Osteocyte (in vitro differentiated cells): Measurements from ENCODE around the gene TBX6. TPM values are rescaled to one million over a fixed set of nuclear protein-coding genes. Genes with fewer than 3 reads are reported as not detected.

ENCODE experiments used
- DNase-seq: peaks from one replicate; pipeline ENCODE4 v3.0.0; 2021; ENCODE audit warnings: mixed read lengths; ENCODE audit not compliant: unreplicated experiment; ENCODE audit errors: extremely low spot score
- H3K27ac Mint-ChIP-seq: one replicate; pipeline ENCODE4 v1.8.0; 2021; ENCODE audit warnings: mild to moderate bottlenecking, mixed read lengths; ENCODE audit not compliant: unreplicated experiment
- H3K27me3 Mint-ChIP-seq: one replicate; pipeline ENCODE4 v1.8.0; 2021; ENCODE audit warnings: mixed read lengths; ENCODE audit not compliant: unreplicated experiment
- H3K36me3 Mint-ChIP-seq: one replicate; pipeline ENCODE4 v1.8.0; 2021; ENCODE audit warnings: mixed read lengths; ENCODE audit not compliant: unreplicated experiment
- H3K4me1 Mint-ChIP-seq: one replicate; pipeline ENCODE4 v1.8.0; 2021; ENCODE audit warnings: mixed read lengths; ENCODE audit not compliant: unreplicated experiment
- H3K4me3 Mint-ChIP-seq: one replicate; pipeline ENCODE4 v1.8.0; 2021; ENCODE audit warnings: mild to moderate bottlenecking, moderate library complexity, mixed read lengths; ENCODE audit not compliant: unreplicated experiment
- H3K9me3 Mint-ChIP-seq: one replicate; pipeline ENCODE4 v1.8.0; 2021; ENCODE audit warnings: mixed read lengths; ENCODE audit not compliant: unreplicated experiment
- long read RNA-seq: library from polyadenylated mRNA; unstranded; transcript quantifications from one replicate; pipeline ENCODE4 v2.0.0, GENCODE V29; 2021
- total RNA-seq: library from RNA; stranded (reverse); gene quantifications from 2 replicates; pipeline ENCODE4 v1.2.1, GENCODE V29; 2021
- TF ChIP-seq, protein P1 (sequence below): fragments of 200-600 bp; sonication (generic); IDR thresholded peaks from 2 replicates; pipeline ENCODE4 v1.5.0; 2021; ENCODE audit warnings: antibody characterized with exemption, mild to moderate bottlenecking, moderate library complexity

TBX6 gene, protein sequence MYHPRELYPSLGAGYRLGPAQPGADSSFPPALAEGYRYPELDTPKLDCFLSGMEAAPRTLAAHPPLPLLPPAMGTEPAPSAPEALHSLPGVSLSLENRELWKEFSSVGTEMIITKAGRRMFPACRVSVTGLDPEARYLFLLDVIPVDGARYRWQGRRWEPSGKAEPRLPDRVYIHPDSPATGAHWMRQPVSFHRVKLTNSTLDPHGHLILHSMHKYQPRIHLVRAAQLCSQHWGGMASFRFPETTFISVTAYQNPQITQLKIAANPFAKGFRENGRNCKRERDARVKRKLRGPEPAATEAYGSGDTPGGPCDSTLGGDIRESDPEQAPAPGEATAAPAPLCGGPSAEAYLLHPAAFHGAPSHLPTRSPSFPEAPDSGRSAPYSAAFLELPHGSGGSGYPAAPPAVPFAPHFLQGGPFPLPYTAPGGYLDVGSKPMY
- 0.63 and 0.75 TPM in 2 replicates for total RNA-seq
- long read RNA-seq, result 0 reads

DNA sequence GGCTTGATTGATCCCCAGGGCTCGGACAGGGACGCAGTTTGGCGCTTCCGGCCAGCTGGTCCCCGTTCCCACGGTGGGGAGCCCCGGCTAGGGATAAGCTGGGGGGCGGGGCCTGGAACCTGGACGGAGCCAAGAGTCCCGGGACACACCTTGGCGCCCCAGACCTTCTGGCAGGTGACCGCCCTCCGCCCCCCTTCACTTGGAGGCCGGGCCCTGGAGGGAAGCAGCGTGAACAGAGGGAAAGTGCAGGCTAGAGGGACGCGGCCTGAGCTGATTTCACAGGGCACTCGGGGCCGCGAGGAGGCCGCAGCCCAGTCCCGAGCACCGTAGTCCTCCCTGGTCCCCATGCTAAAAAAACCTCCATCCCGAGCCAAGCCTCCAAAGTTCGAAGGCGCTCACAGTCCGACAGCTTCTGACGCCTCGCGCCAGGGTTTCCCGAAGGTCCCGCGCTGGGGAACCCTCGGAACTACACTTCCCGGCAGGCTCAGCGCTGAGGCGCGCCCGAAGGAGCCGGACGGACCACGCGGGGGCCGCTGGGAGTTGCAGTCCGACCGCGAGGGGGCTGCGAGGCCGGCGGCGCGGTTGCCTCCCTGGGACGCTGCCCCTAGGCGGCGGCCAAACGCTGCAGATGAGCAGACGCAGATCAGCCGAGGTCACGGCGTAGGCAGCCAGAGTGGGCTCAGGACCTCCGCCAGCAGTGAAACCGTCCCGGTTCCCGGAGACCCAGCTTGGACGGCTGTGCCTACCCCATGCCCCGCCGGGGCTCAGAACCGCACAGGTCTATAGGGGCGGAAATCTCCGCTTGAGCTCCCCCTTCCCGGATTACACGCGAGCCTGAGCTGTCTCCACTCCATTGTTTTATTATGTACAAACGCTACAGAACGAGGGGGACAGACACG lies at the start of gene TBX6:
TSS of gene TBX6 (minus strand) at position 451 of the 899 bp plus-strand sequence. CDS start 731 bp downstream, outside the sequence.
- peak within 1 kb of the TSS; percentile 91 for H3K27ac Mint-ChIP-seq
- H3K4me3 Mint-ChIP-seq, result peak within 1 kb of the TSS; percentile 82
- no peaks in the 10 kb centered on the region for H3K27me3 Mint-ChIP-seq
- TF ChIP-seq, protein P1, sequence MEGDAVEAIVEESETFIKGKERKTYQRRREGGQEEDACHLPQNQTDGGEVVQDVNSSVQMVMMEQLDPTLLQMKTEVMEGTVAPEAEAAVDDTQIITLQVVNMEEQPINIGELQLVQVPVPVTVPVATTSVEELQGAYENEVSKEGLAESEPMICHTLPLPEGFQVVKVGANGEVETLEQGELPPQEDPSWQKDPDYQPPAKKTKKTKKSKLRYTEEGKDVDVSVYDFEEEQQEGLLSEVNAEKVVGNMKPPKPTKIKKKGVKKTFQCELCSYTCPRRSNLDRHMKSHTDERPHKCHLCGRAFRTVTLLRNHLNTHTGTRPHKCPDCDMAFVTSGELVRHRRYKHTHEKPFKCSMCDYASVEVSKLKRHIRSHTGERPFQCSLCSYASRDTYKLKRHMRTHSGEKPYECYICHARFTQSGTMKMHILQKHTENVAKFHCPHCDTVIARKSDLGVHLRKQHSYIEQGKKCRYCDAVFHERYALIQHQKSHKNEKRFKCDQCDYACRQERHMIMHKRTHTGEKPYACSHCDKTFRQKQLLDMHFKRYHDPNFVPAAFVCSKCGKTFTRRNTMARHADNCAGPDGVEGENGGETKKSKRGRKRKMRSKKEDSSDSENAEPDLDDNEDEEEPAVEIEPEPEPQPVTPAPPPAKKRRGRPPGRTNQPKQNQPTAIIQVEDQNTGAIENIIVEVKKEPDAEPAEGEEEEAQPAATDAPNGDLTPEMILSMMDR, result peak; percentile 70
- DNase-seq, result peak; percentile 97
- H3K9me3 Mint-ChIP-seq, result no peaks in the 10 kb centered on the region
- H3K36me3 Mint-ChIP-seq, result peaks cover 10% of the 10 kb centered on the region
- H3K4me1 Mint-ChIP-seq, result peaks cover 42% of the 10 kb centered on the region

- H3K27ac Mint-ChIP-seq, result no peak overlapping the region
- DNase-seq, result no peak
- TF ChIP-seq, protein P1, result no peak
- H3K36me3 Mint-ChIP-seq, result no peaks in the 10 kb centered on the region
- H3K4me3 Mint-ChIP-seq, result no peak overlapping the region
- H3K9me3 Mint-ChIP-seq, result no peaks in the 10 kb centered on the region
- no peaks in the 10 kb centered on the region for H3K4me1 Mint-ChIP-seq
- peaks cover 9% of the 10 kb centered on the region for H3K27me3 Mint-ChIP-seq
These were observed 48.1 kb upstream of the TBX6 start for GRCh38 chr16:30139583-30140481.

DNA sequence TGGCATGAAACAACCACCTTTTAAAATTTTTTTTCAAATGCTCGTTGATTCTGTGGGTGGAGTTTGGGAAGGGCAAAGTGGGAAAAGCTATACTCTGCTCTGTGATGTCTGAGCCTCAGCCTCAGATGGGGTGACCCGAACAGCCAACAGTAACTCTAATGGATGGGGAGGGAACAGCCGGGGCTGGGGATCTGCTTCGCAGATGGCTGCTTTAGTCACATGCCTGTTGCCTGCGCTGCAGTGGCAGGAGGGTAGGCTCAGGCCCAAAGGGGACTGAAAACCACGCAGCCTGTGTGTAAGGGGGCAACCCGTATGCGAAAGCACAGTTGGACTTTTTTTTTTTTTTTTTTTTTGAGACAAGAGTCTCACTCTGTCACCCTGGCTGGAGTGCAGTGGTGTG lies 46.2 kb upstream of the TBX6 start:
- Mint-ChIP-seq H3K27ac (no peak overlapping the region), H3K4me1 (no peaks in the 10 kb centered on the region), H3K36me3 (no peaks in the 10 kb centered on the region), H3K4me3 (no peak overlapping the region), H3K9me3 (no peaks in the 10 kb centered on the region), H3K27me3 (peaks cover 8% of the 10 kb centered on the region)
- DNase-seq, result no peak
- TF ChIP-seq, protein P1, result no peak

GRCh38 chr16:30136971-30137605 lies 45.4 kb upstream of the TBX6 start:
- Mint-ChIP-seq H3K27ac (no peak overlapping the region), H3K9me3 (no peaks in the 10 kb centered on the region), H3K4me1 (no peaks in the 10 kb centered on the region), H3K36me3 (no peaks in the 10 kb centered on the region), H3K4me3 (no peak overlapping the region), H3K27me3 (peaks cover 8% of the 10 kb centered on the region)
- TF ChIP-seq, protein P1, result no peak
- DNase-seq, result no peak
